ENCODE data around the gene ZNF208.

- TF ChIP-seq ZNF121 (tag by site-specific recombination; IDR thresholded peaks at IDR 0.05) (no peak), CTCF (tag by site-specific recombination; IDR thresholded peaks at IDR 0.05) (no peak)
Measured at GRCh38 chr19:21940684-21941083, 70.1 kb downstream of the ZNF208 start.
